PC-3 (cell line): ENCODE results near the gene NSG2. TPM values are rescaled to one million over a fixed set of nuclear protein-coding genes. Genes with fewer than 3 reads are reported as not detected.
"Not testable (repeated sequence)": the region's sequence is repeated elsewhere in the genome, so short reads cannot be mapped to it uniquely, and the experiment has no call there.

ENCODE experiments used
- ATAC-seq: fragments of 200-7000 bp; cut with Tn5 transposase; 2 replicates; pipeline ENCODE4 v1.9.1; 2020; ENCODE audit warnings: mild to moderate bottlenecking, moderate library complexity
- BruUV-seq: library from RNA; stranded (reverse); fragments of 400-500 nt; replicated peaks from 2 replicates; lab custom pipeline; 2021; lab: Mats Ljungman, UMichigan
- CTCF ChIA-PET: fragments of 300-600 bp; sonication (Branson Sonifier 250); formaldehyde crosslinking; loops from one replicate; lab custom pipeline; 2022; ENCODE audit warnings: antibody characterized with exemption; lab: Charles Lee
- POLR2A ChIA-PET: fragments of 300-600 bp; sonication (Branson Sonifier 250); formaldehyde crosslinking; loops from one replicate; lab custom pipeline; 2022; ENCODE audit warnings: antibody characterized with exemption; ENCODE audit not compliant: unreplicated experiment; lab: Charles Lee
- DNase-seq: peaks from one replicate; pipeline ENCODE4 v3.0.0-alpha.2; 2015
- H2AFZ ChIP-seq: fragments of 300-600 bp; sonication (generic); 2 replicates; pipeline ENCODE4 v1.6.0; 2016; ENCODE audit warnings: antibody characterized with exemption, low read length
- H3F3A ChIP-seq: fragments of 300-600 bp; sonication (generic); one replicate; pipeline ENCODE4 v1.6.0; 2017; ENCODE audit warnings: antibody characterized with exemption, low read length, control low read depth, mild to moderate bottlenecking; ENCODE audit not compliant: unreplicated experiment
- H3K27ac ChIP-seq: fragments of 300-600 bp; sonication (generic); 2 replicates; pipeline ENCODE4 v1.5.1; 2016; ENCODE audit warnings: mild to moderate bottlenecking, low read length
- H3K27me3 ChIP-seq: fragments of 300-600 bp; sonication (generic); 2 replicates; pipeline ENCODE4 v1.6.1; 2016; ENCODE audit warnings: low read length, mixed read lengths
- H3K36me3 ChIP-seq: fragments of 300-600 bp; sonication (generic); 2 replicates; pipeline ENCODE4 v1.6.1; 2016; ENCODE audit warnings: low read depth, mixed run types, low read length, mixed read lengths
- H3K4me1 ChIP-seq: fragments of 300-600 bp; sonication (generic); 2 replicates; pipeline ENCODE4 v1.5.1; 2016; ENCODE audit warnings: low read length; ENCODE audit not compliant: insufficient read depth
- H3K4me2 ChIP-seq: fragments of 300-600 bp; sonication (generic); 2 replicates; pipeline ENCODE4 v1.6.0; 2016; ENCODE audit warnings: low read length
- H3K4me3 ChIP-seq: fragments of 300-600 bp; sonication (generic); 2 replicates; pipeline ENCODE4 v1.5.1; 2016; ENCODE audit warnings: mild to moderate bottlenecking, low read length, mixed read lengths
- H3K79me2 ChIP-seq: fragments of 300-600 bp; sonication (generic); 2 replicates; pipeline ENCODE4 v1.6.1; 2017; ENCODE audit warnings: low read length, mixed read lengths
- H3K9ac ChIP-seq: fragments of 300-600 bp; sonication (generic); 2 replicates; pipeline ENCODE4 v1.6.0; 2016; ENCODE audit warnings: mild to moderate bottlenecking, low read length
- H3K9me2 ChIP-seq: fragments of 300-600 bp; sonication (generic); replicated peaks from 2 replicates; pipeline ENCODE4 v1.6.1; 2016; ENCODE audit warnings: mixed run types, low read length, mixed read lengths
- H3K9me3 ChIP-seq: fragments of 300-600 bp; sonication (generic); 2 replicates; pipeline ENCODE4 v1.6.1; 2016; ENCODE audit warnings: low read length, mixed read lengths
- H4K20me1 ChIP-seq: fragments of 300-600 bp; sonication (generic); 2 replicates; pipeline ENCODE4 v1.6.1; 2016; ENCODE audit warnings: low read length, mixed read lengths
- CTCF ChIP-seq: fragments of 300-600 bp; sonication (generic); conservative IDR thresholded peaks from 2 replicates; pipeline ENCODE4 v1.5.1; 2017; ENCODE audit warnings: antibody characterized with exemption, low read depth, mild to moderate bottlenecking, low read length
- EZH2 ChIP-seq: fragments of 300-600 bp; sonication (generic); IDR thresholded peaks from one replicate; pipeline ENCODE4 v1.6.1; 2017; ENCODE audit warnings: antibody characterized with exemption, mild to moderate bottlenecking, low read length; ENCODE audit not compliant: unreplicated experiment
- EZH2phosphoT487 ChIP-seq: fragments of 300-600 bp; sonication (generic); IDR thresholded peaks from 2 replicates; pipeline ENCODE4 v1.6.1; 2018; ENCODE audit warnings: mild to moderate bottlenecking, antibody characterized with exemption, low read length, borderline replicate concordance
- intact Hi-C: fragments of 100-400 bp; cut with micrococcal nuclease; formaldehyde crosslinking; loops from 2 replicates; pipeline ENCODE4 v1.9.0; 2023
- total RNA-seq: library from RNA; depleted of rRNA; stranded (reverse); fragments of >200 nt; gene quantifications from 2 replicates; pipeline ENCODE4 v1.2.3, GENCODE V29; 2014

The NSG2 gene
- total RNA-seq, 1 experiment from 2014 or later, result 0.07 TPM

GRCh38 chr5:174098694-174099093 lies 53.2 kb downstream of the NSG2 start:
- no peak for DNase-seq
- ATAC-seq, result no peak
- ChIA-PET POLR2A (no interaction called here), CTCF (no interaction called here)
- no TSS peak for BruUV-seq
- H4K20me1 ChIP-seq, result no peaks in the 10 kb centered on the region
- TF ChIP-seq EZH2 (no peak), CTCF (no peak), EZH2phosphoT487 (no peak)
- no peak overlapping the region for H3K4me2 ChIP-seq
- H3K36me3 ChIP-seq, result no peaks in the 10 kb centered on the region
- no peak overlapping the region for H3K9ac ChIP-seq
- H3K9me2 ChIP-seq, result no peaks in the 10 kb centered on the region
- no peak overlapping the region for H3K27ac ChIP-seq
- no peaks in the 10 kb centered on the region for H3K9me3 ChIP-seq
- H3F3A ChIP-seq, result no peaks in the 10 kb centered on the region
- no peaks in the 10 kb centered on the region for H3K4me1 ChIP-seq
- no peak overlapping the region for H2AFZ ChIP-seq
- H3K4me3 ChIP-seq, result no peak overlapping the region
- intact Hi-C loops, result no loop called here
- H3K79me2 ChIP-seq, result no peaks in the 10 kb centered on the region
- peaks cover 66% of the 10 kb centered on the region for H3K27me3 ChIP-seq

- ATAC-seq (no peak), DNase-seq (no peak)
- CTCF ChIA-PET, result no interaction called here
- H4K20me1 ChIP-seq, result no peaks in the 10 kb centered on the region
- no peaks in the 10 kb centered on the region for H3K36me3 ChIP-seq
- H3F3A ChIP-seq, result no peaks in the 10 kb centered on the region
- no peak overlapping the region for H2AFZ ChIP-seq
- POLR2A ChIA-PET, result no interaction called here
- H3K9ac ChIP-seq, result no peak overlapping the region
- no peaks in the 10 kb centered on the region for H3K79me2 ChIP-seq
- H3K4me1 ChIP-seq, result no peaks in the 10 kb centered on the region
- no peaks in the 10 kb centered on the region for H3K9me3 ChIP-seq
- no peak overlapping the region for H3K27ac ChIP-seq
- no peak for TF ChIP-seq CTCF
- TF ChIP-seq EZH2, result no peak
- no peak for TF ChIP-seq EZH2phosphoT487
- H3K4me2 ChIP-seq, result no peak overlapping the region
- H3K27me3 ChIP-seq, result peaks cover 67% of the 10 kb centered on the region
- intact Hi-C loops, result no loop called here
- no peak overlapping the region for H3K4me3 ChIP-seq
- H3K9me2 ChIP-seq, result no peaks in the 10 kb centered on the region
- BruUV-seq, result no TSS peak
These were observed 55.0 kb downstream of the NSG2 start for GRCh38 chr5:174100490-174100889.

- Histone ChIP-seq H3K4me2 (no peak overlapping the region), H2AFZ (no peak overlapping the region), H3K27ac (no peak overlapping the region), H3F3A (no peaks in the 10 kb centered on the region), H3K9ac (no peak overlapping the region), H3K36me3 (no peaks in the 10 kb centered on the region), H3K27me3 (peaks cover 67% of the 10 kb centered on the region), H3K4me1 (no peaks in the 10 kb centered on the region), H4K20me1 (no peaks in the 10 kb centered on the region), H3K9me2 (no peaks in the 10 kb centered on the region), H3K4me3 (no peak overlapping the region), H3K9me3 (no peaks in the 10 kb centered on the region), H3K79me2 (no peaks in the 10 kb centered on the region)
- ATAC-seq, result no peak
- ChIA-PET CTCF (no interaction called here), POLR2A (no interaction called here)
- TF ChIP-seq EZH2 (no peak), CTCF (no peak), EZH2phosphoT487 (no peak)
- intact Hi-C loops, result no loop called here
- BruUV-seq, result no TSS peak
- DNase-seq, result no peak
These were observed 55.8 kb downstream of the NSG2 start for GRCh38 chr5:174101195-174101730.

GRCh38 chr5:174102574-174102973 lies 57.1 kb downstream of the NSG2 start:
- H2AFZ ChIP-seq, CTCF ChIA-PET, H3K36me3 ChIP-seq, H3K9me2 ChIP-seq, H3K79me2 ChIP-seq, H3K4me1 ChIP-seq, H4K20me1 ChIP-seq, DNase-seq, H3F3A ChIP-seq, intact Hi-C loops, H3K4me3 ChIP-seq, H3K9ac ChIP-seq, ATAC-seq, H3K9me3 ChIP-seq, H3K4me2 ChIP-seq, POLR2A ChIA-PET, H3K27ac ChIP-seq, BruUV-seq: not testable (repeated sequence)
- H3K27me3 ChIP-seq, result peaks cover 71% of the 10 kb centered on the region
